ENCODE results near the gene CEP104. TPM values are rescaled to one million over a fixed set of nuclear protein-coding genes. Genes with fewer than 3 reads are reported as not detected.
A peak's percentile ranks its signal among the peaks of the same experiment; 100 is the strongest.

The CEP104 gene
- total RNA-seq, 6 experiments from 2014 or later = 16.7 to 36.4 (median 26.6) TPM

- Histone ChIP-seq H3K27me3 (no peaks in the 10 kb centered on the region), H3K27ac (no peak overlapping the region), H3K36me3 (peaks cover 0 to 13% (median 2%) of the 10 kb centered on the region in 4 donors), H3K4me3 (no peak overlapping the region), H3K4me1 (no peaks in the 10 kb centered on the region), H3K9me3 (no peaks in the 10 kb centered on the region)
- DNase-seq = peak in 1 of 3 donors; percentile 73
- no peak for TF ChIP-seq POLR2A (IDR thresholded peaks at IDR 0.05)
- TF ChIP-seq, protein P1, sequence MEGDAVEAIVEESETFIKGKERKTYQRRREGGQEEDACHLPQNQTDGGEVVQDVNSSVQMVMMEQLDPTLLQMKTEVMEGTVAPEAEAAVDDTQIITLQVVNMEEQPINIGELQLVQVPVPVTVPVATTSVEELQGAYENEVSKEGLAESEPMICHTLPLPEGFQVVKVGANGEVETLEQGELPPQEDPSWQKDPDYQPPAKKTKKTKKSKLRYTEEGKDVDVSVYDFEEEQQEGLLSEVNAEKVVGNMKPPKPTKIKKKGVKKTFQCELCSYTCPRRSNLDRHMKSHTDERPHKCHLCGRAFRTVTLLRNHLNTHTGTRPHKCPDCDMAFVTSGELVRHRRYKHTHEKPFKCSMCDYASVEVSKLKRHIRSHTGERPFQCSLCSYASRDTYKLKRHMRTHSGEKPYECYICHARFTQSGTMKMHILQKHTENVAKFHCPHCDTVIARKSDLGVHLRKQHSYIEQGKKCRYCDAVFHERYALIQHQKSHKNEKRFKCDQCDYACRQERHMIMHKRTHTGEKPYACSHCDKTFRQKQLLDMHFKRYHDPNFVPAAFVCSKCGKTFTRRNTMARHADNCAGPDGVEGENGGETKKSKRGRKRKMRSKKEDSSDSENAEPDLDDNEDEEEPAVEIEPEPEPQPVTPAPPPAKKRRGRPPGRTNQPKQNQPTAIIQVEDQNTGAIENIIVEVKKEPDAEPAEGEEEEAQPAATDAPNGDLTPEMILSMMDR (IDR thresholded peaks at IDR 0.05) = no peak
- ATAC-seq = peak in 2 of 4 donors; percentile 74 to 83
- 80% methylated on average over 1 of the region's 18 CpGs for WGBS (ENCODE audit: insufficient coverage, low coverage, low lambda C conversion rate, missing lambda C conversion rate)
- intact Hi-C loops (cut with DNase I) = no loop called here
Measured at GRCh38 chr1:3869751-3870301, 12.8 kb upstream of the CEP104 start.

GRCh38 chr1:3868464-3869006, 11.5 kb upstream of the CEP104 start:
- H3K27me3 ChIP-seq = no peaks in the 10 kb centered on the region
- ATAC-seq (peak in 2 of 4 donors; percentile 15 to 16), DNase-seq (no peak)
- intact Hi-C loops (cut with DNase I) = no loop called here
- H3K9me3 ChIP-seq = no peaks in the 10 kb centered on the region
- TF ChIP-seq, protein P1 (IDR thresholded peaks at IDR 0.05) = no peak
- no peak for TF ChIP-seq POLR2A (IDR thresholded peaks at IDR 0.05)
- WGBS (ENCODE audit: insufficient coverage, low coverage, low lambda C conversion rate, missing lambda C conversion rate) = 51% methylated on average over 7 of the region's 13 CpGs
- no peak overlapping the region for H3K4me3 ChIP-seq
- H3K4me1 ChIP-seq = no peaks in the 10 kb centered on the region
- peaks cover 0 to 8% (median 2%) of the 10 kb centered on the region in 4 donors for H3K36me3 ChIP-seq
- H3K27ac ChIP-seq = no peak overlapping the region

DNA sequence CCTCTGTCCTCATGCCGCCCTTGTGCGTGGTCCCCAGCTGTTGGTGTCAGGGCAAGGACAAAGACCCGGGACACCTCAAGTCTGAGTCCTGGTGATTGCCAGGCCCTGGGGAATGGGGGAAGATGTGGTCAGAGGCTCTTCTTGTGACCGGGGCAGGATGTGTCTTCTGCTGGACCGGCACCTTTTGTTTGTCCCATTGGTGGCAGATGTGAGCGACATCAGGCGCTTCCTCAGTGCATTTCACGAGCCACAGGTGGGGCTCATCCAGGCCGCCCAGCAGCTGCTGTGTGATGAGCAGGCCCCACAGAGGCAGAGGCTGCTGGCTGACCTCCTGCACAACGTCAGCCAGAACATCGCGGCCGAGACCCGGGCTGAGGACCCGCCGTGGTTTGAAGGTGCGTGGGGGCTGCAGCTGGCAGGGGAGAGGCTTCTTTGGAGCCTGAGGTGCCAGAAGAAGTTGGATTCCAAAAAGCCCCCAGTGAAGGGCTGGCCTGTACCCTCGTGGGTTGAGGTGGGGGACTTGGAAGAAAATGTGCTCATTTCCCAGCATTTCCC, 8.7 kb upstream of the CEP104 start:
- DNase-seq = no peak
- H3K27ac ChIP-seq = no peak overlapping the region

GRCh38 chr1:3864884-3865283, 7.9 kb upstream of the CEP104 start:
- 69% methylated on average over 6 of the region's 6 CpGs for WGBS (ENCODE audit: insufficient coverage, low coverage, low lambda C conversion rate, missing lambda C conversion rate)
- no peak for DNase-seq
- intact Hi-C loops (cut with DNase I) = no loop called here

More for the DNA sequence above, 8.7 kb upstream of the CEP104 start:
- 90% methylated on average over 9 of the region's 18 CpGs for WGBS (ENCODE audit: insufficient coverage, low coverage, low lambda C conversion rate, missing lambda C conversion rate)
- H3K9me3 ChIP-seq = no peaks in the 10 kb centered on the region
- H3K27me3 ChIP-seq = no peaks in the 10 kb centered on the region
- TF ChIP-seq POLR2A (IDR thresholded peaks at IDR 0.05) = no peak
- TF ChIP-seq, protein P1 (IDR thresholded peaks at IDR 0.05) = no peak
- intact Hi-C loops (cut with DNase I) = no loop called here
- peaks cover 0 to 6% (median 0%) of the 10 kb centered on the region in 4 donors for H3K36me3 ChIP-seq
- H3K4me3 ChIP-seq = no peak overlapping the region
- no peak for ATAC-seq
- H3K4me1 ChIP-seq = no peaks in the 10 kb centered on the region

More at GRCh38 chr1:3864884-3865283, 7.9 kb upstream of the CEP104 start:
- H3K27me3 ChIP-seq = no peaks in the 10 kb centered on the region
- H3K9me3 ChIP-seq = no peaks in the 10 kb centered on the region
- H3K4me3 ChIP-seq = no peak overlapping the region
- no peak for ATAC-seq
- no peaks in the 10 kb centered on the region for H3K4me1 ChIP-seq
- no peak overlapping the region for H3K27ac ChIP-seq
- peaks cover 0 to 4% (median 0%) of the 10 kb centered on the region in 4 donors for H3K36me3 ChIP-seq
- TF ChIP-seq, protein P1 (IDR thresholded peaks at IDR 0.05) = no peak
- TF ChIP-seq POLR2A (IDR thresholded peaks at IDR 0.05) = no peak
